ENCODE data around the gene VAPB. TPM values are rescaled to one million over a fixed set of nuclear protein-coding genes. Genes with fewer than 3 reads are reported as not detected.

The VAPB gene, protein sequence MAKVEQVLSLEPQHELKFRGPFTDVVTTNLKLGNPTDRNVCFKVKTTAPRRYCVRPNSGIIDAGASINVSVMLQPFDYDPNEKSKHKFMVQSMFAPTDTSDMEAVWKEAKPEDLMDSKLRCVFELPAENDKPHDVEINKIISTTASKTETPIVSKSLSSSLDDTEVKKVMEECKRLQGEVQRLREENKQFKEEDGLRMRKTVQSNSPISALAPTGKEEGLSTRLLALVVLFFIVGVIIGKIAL
- 20.6 and 26.2 TPM in 2 replicates for total RNA-seq

DNA sequence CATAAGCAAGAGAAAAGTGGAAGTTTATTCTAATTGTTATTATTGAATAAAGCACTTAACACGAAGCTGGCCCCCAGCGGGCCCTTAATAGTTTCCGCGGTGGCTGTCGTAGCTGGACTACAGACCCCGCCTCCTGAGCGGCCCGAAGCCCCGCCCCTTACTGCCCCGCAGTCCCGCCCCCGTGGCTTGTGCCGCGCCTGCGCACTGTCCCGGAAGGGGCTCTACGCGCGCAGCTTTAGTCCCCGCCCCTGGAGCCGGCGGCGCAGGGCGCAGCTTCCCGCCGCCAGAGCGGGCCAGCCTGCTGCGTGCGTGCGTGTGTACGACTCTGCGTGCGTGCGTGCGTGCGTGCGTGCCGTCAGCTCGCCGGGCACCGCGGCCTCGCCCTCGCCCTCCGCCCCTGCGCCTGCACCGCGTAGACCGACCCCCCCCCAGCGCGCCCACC, at the start of gene VAPB:
Gene VAPB (plus strand): TSS at position 348 of the 442 bp plus-strand sequence. CDS start 231 bp downstream, outside the sequence.
- intact Hi-C loops (cut with micrococcal nuclease), result loop anchor here (1.0 to 10.0 kb wide), 8 partner anchors 14 to 1997 kb away; partner anchors contain the start of genes AURKA, CSTF1, RAB22A and RAE1
- H3K36me3 Mint-ChIP-seq (ENCODE audit: low read depth), result peaks cover 24% of the 10 kb centered on the region

DNA sequence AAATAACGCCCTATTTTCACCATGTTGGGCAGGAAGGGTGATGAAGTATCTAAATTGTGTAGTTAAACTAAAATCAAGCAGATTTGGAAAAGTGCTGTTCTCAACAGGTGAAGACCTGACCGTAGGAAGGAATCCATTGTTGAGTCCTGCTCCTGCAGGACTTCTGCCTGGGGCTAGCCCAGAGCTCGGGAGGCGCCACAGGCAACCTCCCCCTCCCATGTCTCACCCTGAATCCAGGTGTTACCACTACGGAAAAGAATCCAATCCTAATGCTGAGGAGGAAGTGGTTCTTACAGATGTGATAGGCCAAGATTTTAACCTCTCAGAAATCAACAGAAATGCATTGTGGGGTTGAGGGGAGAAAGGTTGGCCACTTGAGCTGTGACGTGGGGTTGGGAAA, 49.3 kb upstream of the VAPB start:
- intact Hi-C loops (cut with micrococcal nuclease), result no loop called here
- Mint-ChIP-seq H3K36me3 (ENCODE audit: low read depth) (peaks cover 46% of the 10 kb centered on the region), H3K27ac (no peak overlapping the region), H3K9me3 (no peaks in the 10 kb centered on the region), H3K4me1 (no peaks in the 10 kb centered on the region), H3K4me3 (no peak overlapping the region), H3K27me3 (no peaks in the 10 kb centered on the region)
- POLR2A ChIA-PET, result no interaction called here
- CTCF ChIA-PET, result no interaction called here
- ATAC-seq (ENCODE audit: low read depth), result no peak
- DNase-seq, result no peak
- no peak for TF ChIP-seq CTCF (IDR thresholded peaks at IDR 0.05)

More for the DNA sequence above, at the start of gene VAPB:
- DNase-seq, result peak; percentile 99
- H3K27me3 Mint-ChIP-seq, result peaks cover 4% of the 10 kb centered on the region
- ChIA-PET CTCF (interaction anchor here (0.7 to 1.8 kb wide), 3 partner anchors 9 to 155 kb away, joined by 3 to 6 read pairs (median 5); no protein-coding TSS in a partner anchor), POLR2A (interaction anchor here (0.5 to 1.8 kb wide), 18 partner anchors 11 to 1997 kb away, joined by 3 to 45 read pairs (median 4); partner anchors contain the start of genes ATP5F1E, AURKA, CSTF1 and RAB22A)
- H3K4me1 Mint-ChIP-seq, result peaks cover 37% of the 10 kb centered on the region
- no peaks in the 10 kb centered on the region for H3K9me3 Mint-ChIP-seq
- H3K27ac Mint-ChIP-seq, result peak within 1 kb of the TSS; percentile 85
- peak; percentile 97 for ATAC-seq (ENCODE audit: low read depth)
- peak within 1 kb of the TSS; percentile 91 for H3K4me3 Mint-ChIP-seq
- TF ChIP-seq CTCF (IDR thresholded peaks at IDR 0.05), result no peak

DNA sequence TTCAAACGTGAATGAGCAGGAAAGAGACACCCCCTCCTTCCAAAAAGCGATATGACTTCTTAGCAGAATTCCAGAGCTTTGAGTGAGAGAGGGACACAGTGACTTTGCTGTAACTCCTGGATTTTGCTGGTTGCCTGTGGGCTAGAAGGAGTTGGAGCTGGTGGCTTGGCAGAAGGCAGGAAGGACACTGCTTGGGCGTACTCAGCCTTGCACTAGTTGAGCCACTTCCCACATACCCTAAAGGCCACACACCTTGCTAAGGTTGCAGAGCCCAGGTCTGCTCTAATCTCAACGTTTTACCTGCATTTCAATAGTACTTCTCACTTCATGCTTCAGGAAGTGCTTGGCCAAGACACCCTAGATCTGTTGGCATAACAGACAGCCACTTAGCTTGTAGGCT, 48.9 kb upstream of the VAPB start:
- POLR2A ChIA-PET, result no interaction called here
- Mint-ChIP-seq H3K4me3 (no peak overlapping the region), H3K27ac (no peak overlapping the region), H3K4me1 (no peaks in the 10 kb centered on the region), H3K9me3 (no peaks in the 10 kb centered on the region), H3K27me3 (no peaks in the 10 kb centered on the region), H3K36me3 (ENCODE audit: low read depth) (peaks cover 47% of the 10 kb centered on the region)
- DNase-seq (no peak), ATAC-seq (ENCODE audit: low read depth) (no peak)
- TF ChIP-seq CTCF (IDR thresholded peaks at IDR 0.05), result no peak
- intact Hi-C loops (cut with micrococcal nuclease), result no loop called here
- CTCF ChIA-PET, result no interaction called here

GRCh38 chr20:58340853-58341252, 48.2 kb upstream of the VAPB start:
- DNase-seq (no peak), ATAC-seq (ENCODE audit: low read depth) (no peak)
- H3K36me3 Mint-ChIP-seq (ENCODE audit: low read depth), result peaks cover 49% of the 10 kb centered on the region
- TF ChIP-seq CTCF (IDR thresholded peaks at IDR 0.05), result no peak
- ChIA-PET POLR2A (no interaction called here), CTCF (no interaction called here)
- H3K4me1 Mint-ChIP-seq, result no peaks in the 10 kb centered on the region
- H3K27ac Mint-ChIP-seq, result no peak overlapping the region
- H3K4me3 Mint-ChIP-seq, result no peak overlapping the region
- H3K27me3 Mint-ChIP-seq, result no peaks in the 10 kb centered on the region
- intact Hi-C loops (cut with micrococcal nuclease), result no loop called here
- H3K9me3 Mint-ChIP-seq, result no peaks in the 10 kb centered on the region

- CTCF ChIA-PET, result interaction anchor here (0.7 kb wide), 1 partner anchor 27 kb away, joined by 3 read pairs; no protein-coding TSS in a partner anchor
- TF ChIP-seq CTCF (IDR thresholded peaks at IDR 0.05), result no peak
- no peak for DNase-seq
- H3K4me1 Mint-ChIP-seq, result no peaks in the 10 kb centered on the region
- H3K36me3 Mint-ChIP-seq (ENCODE audit: low read depth), result peaks cover 56% of the 10 kb centered on the region
- no peaks in the 10 kb centered on the region for H3K27me3 Mint-ChIP-seq
- POLR2A ChIA-PET, result no interaction called here
- intact Hi-C loops (cut with micrococcal nuclease), result no loop called here
- H3K4me3 Mint-ChIP-seq, result no peak overlapping the region
- no peaks in the 10 kb centered on the region for H3K9me3 Mint-ChIP-seq
- no peak overlapping the region for H3K27ac Mint-ChIP-seq
- no peak for ATAC-seq (ENCODE audit: low read depth)
These were observed 46.7 kb upstream of the VAPB start for GRCh38 chr20:58342104-58342945.
